NB4 (cell line): Measurements from ENCODE around the gene TLDC2.
"Not testable (repeated sequence)": the region's sequence is repeated elsewhere in the genome, so short reads cannot be mapped to it uniquely, and the experiment has no call there.

Experiments
- DNase-seq: peaks from one replicate; pipeline ENCODE4 v3.0.0; 2010; ENCODE audit warnings: low read depth
- H3K4me3 ChIP-seq: one replicate; pipeline ENCODE4 v1.5.1; 2011; ENCODE audit warnings: mild to moderate bottlenecking, low read depth, low read length, moderate library complexity
- CTCF ChIP-seq: IDR thresholded peaks from one replicate; pipeline ENCODE4 v1.5.1; 2012; ENCODE audit warnings: low read depth, low read length
- MAX ChIP-seq: IDR thresholded peaks from 2 replicates; pipeline ENCODE4 v1.6.1; 2011; ENCODE audit warnings: low read depth, low read length
- MYC ChIP-seq: IDR thresholded peaks from 2 replicates; pipeline ENCODE4 v1.6.1; 2011; ENCODE audit warnings: low read depth, low read length
- POLR2A ChIP-seq: IDR thresholded peaks from 2 replicates; pipeline ENCODE4 v1.6.1; 2011; ENCODE audit warnings: mild to moderate bottlenecking; ENCODE audit not compliant: insufficient read length; ENCODE audit errors: extremely low read depth

TLDC2 gene

GRCh38 chr20:36891211-36891610, 15.3 kb downstream of the TLDC2 start:
- TF ChIP-seq MYC (no peak), CTCF (no peak), POLR2A (no peak), MAX (no peak)
- H3K4me3 ChIP-seq = no peak overlapping the region
- no peak for DNase-seq

- H3K4me3 ChIP-seq = no peak overlapping the region
- TF ChIP-seq MYC = no peak
- no peak for TF ChIP-seq CTCF
- no peak for TF ChIP-seq POLR2A
- TF ChIP-seq MAX = no peak
- no peak for DNase-seq
Measured at GRCh38 chr20:36893801-36894200, 17.9 kb downstream of the TLDC2 start.

DNA sequence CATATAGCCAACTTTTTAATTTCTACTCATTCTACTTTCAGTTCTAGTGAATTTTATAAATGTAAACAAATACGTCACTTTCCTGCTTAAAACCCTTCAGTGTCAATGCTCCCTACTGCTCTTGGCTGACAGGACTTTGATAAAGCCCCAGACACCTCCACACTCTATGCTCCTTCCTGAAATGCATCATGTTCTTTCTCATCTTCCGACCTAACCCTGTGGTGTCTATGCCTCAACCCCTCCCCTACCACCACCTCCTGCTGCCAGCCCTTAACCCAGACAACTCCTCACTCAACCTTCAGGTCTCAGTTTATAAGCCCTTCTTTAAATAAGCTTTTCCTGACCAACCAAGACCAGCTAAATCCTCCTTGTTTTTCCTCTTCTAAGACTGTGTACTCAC, 19.1 kb downstream of the TLDC2 start:
- TF ChIP-seq MAX (no peak), MYC (no peak), POLR2A (no peak), CTCF (no peak)
- H3K4me3 ChIP-seq = no peak overlapping the region
- no peak for DNase-seq

DNA sequence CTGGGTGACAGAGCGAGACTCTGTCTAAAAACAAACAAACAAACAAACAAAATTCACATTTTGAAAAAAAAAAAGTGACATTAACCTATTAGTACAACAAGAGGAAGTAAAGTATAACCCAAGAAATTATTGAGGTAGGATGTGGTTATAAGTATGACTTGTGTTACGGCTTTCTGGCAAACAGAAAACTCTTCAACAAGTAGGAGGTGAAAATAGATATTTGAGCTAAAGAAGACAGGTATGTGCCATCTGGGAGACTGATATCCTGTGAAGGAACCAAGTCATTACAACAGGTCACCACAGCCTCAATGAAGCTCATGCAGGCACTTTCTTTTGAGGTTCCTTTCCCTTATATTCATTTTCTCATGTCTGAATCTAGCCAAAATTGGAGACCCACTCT, 28.8 kb downstream of the TLDC2 start:
- TF ChIP-seq MYC = no peak
- no peak for TF ChIP-seq POLR2A
- no peak for TF ChIP-seq CTCF
- no peak for TF ChIP-seq MAX
- no peak for DNase-seq
- no peak overlapping the region for H3K4me3 ChIP-seq

GRCh38 chr20:36905566-36905965, 29.6 kb downstream of the TLDC2 start:
- H3K4me3 ChIP-seq, DNase-seq: not testable (repeated sequence)

- H3K4me3 ChIP-seq, DNase-seq: not testable (repeated sequence)
Measured at GRCh38 chr20:36906086-36906485, 30.1 kb downstream of the TLDC2 start.

GRCh38 chr20:36908603-36909002, 32.7 kb downstream of the TLDC2 start:
- no peak for TF ChIP-seq MYC
- no peak for TF ChIP-seq CTCF
- no peak for TF ChIP-seq MAX
- no peak overlapping the region for H3K4me3 ChIP-seq
- no peak for DNase-seq
